Stimulated activated CD4-positive, alpha-beta T cell treated with anti-CD3 and anti-CD28 coated beads, Interleukin-12 subunit alpha, Interleukin-12 subunit beta, amount 100 ng/mL, for 24 hours (primary cell): ENCODE measurements around the gene CDK15.

ENCODE experiments used
- DNase-seq, 2 experiments: peaks; one replicate each; pipeline ENCODE4 v3.0.0-alpha.2; 2020; ENCODE audit warnings: low read depth in 2 of 2

The CDK15 gene

DNA sequence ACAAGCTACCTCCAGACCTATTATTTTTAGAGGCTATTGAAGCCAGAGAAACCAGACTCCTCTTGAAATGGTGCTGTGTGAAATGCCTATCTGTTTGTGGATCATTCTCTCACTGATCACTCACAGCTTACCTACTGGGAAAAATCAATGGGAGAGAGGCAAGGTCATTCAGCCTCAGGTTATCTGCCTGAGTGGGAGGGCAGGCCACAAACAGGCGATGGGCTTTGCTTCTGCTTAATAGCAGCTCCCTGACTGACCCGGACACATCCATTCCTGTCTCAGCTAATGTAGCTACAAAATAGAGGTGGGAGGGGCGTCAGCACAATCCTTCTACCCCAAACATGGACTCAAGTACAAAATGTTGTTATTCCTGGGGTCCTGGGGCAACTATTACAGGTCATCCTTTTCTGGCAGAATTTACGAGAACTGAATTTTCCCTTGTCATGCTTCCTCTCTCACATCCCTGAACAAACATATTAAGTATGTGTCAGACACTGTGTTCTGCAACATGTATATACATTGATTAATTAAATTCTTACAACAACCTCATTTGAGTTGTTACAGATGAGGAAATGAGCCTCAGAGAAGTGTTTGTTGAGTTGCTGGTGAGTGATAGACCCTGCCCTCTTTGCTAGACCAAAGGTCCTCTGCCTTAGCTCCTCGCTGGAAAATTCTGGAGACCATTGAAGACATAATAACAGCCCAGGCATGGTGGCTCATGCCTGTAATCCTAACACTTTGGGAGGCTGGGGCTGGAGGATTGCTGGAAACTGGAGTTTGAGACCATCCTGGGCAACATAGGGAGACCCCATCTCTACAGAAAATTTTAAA, 60.5 kb downstream of the CDK15 start:
- no peak for DNase-seq

DNA sequence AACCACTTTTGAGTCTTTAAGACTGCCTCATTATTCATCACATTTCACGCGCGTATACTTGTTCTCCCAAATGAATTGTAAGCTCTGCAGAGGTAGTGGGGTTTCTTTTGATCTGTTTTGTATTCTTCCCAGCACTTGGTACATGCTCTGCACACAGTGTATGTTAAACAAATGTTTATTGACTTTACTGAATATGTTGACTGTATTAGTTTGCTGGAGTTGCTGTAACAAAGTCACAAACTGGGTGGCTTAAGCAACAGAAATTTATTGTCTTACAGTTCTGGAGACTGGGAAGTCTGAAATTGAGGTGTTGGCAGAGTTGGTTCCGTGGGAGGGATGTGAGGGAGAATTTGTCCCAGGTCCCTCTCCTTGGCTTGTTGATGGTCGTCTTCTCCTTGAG, 65.1 kb downstream of the CDK15 start:
- no peak for DNase-seq

DNA sequence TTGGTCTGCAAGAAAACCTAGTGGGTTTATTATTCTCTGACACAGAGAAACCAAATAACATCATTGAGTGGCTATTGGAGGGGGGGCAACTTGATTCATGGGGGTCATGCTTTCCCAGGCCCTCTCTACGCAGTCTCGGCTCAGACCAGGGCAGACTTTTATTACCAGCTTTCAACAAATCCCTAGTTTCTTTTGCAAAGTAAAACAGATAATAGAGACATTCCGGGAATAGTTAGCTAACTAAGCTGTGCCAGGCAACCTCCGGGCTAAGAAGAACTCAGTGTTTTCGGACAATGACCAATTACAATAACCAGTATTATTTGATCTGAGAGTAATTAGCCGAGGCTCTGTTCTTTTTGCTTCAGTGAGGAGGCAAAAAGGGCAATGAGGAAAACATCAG, 66.3 kb downstream of the CDK15 start:
- DNase-seq: no peak

DNA sequence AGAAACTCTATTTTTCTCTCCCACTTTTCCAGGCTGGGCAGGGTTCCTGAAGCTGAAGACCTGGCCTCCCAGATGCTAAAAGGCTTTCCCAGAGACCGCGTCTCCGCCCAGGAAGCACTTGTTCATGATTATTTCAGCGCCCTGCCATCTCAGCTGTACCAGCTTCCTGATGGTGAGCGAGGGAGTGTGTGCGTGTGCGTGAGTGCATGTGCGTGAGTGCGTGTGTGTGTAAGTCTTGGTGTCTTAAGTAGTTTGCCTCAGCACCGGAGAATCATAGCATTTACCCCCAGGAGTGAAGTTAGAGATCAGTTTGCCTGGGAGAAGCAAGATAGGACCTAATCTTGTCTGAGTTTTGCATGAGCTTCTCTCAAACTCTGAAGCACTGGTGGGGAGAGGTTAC, 73.7 kb downstream of the CDK15 start:
- no peak for DNase-seq

DNA sequence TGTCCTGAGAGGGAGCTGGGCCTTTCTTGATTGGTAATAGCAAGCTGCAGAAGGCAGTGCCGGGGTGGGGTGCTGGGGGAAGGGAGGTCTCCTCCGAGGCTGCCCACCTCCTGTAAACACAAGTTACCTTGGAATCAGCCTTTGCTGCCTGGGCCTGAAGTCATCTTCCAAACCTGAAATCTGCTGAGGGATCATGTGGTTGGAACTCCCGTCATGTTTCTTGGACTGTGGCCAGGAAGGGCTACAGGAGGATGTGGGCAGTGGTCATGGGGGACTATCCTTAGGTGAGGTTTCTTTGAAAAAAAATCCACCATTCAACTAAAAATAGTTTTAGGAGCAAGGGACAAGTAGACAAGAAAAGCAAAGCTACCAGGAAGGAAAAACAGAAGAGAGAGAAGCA, 74.2 kb downstream of the CDK15 start:
- no peak for DNase-seq

DNA sequence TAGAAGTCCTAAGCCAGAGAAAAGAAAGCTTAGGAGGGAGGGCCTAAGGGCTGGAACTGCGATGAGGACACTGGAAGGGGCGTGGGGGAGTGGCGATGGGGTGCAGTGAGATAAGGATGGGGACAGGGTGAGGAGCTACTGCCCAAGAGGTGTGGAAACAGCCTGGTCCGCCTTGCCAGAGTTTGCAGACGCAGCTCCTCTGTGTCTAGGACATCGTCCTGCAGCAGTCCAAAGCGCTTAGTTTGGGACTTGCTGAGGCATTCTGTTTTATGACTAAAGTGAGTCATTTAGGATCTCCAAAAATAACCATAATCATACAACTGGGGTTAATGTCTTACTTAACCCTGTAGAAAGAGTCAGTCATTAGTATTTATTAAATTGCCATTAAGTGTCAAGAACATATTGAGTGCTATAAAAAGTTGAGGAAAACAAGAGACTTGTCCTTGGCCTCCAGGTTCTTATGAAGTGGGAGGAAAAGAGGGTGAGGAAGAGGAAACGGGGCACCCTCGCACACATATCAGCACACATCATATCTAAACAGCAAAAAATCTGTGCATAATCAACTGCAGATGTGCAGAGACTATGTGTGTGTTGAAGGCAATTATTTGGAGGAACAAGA, 74.8 kb downstream of the CDK15 start:
- DNase-seq: no peak

DNA sequence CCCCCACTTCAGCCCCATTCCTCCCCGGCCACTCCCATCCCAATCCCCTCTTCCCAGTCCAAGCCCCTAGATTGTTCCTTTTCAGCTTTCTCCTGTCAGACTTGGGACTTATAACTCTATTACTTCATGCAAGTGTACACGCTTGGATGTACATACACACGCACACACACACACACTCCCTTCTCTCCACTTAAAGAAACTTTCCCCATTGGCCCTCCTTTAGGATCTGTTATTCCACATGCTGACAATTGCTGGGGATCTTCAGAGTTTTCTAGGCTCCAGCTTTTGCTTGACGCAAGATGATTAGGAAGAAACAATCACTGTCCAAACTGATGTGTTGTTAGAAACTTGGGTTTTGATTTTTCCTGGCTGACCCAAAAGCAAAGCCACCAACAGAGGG, 75.4 kb downstream of the CDK15 start:
- no peak for DNase-seq

DNA sequence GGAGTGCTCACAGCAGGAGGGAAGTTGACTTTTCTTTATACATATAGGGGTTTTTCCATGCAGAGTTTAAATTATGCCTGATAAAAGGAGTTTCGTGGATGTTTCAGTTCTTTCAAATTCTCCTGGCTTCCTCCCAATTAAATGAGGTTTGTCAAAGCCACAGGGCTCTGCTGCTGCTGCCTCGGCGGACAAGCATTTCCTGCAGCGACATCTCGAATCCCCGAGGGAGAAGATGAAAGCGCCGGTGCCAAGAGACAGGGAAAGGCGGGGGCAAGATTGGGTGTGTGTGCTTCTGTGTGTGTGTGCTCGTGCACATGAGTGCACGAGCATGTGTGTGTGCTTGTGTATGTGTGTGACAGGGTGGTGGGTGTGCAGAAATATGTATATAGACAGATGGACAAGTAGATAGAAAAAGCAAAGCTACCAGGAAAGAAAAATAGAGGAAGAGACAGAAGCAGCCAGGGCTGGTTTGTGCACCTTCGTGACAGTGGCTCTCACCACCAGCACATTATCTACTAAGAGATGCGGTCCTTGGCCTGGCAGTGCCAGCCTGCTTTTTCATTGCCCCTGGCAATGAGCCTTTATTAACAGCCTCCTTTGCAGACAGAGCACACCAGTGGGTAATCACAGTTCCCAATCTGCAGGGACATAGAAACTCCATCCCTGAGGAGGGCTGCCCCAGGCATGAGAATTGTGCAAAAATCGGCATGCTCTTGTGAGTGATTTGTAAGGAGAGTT, 76.2 kb downstream of the CDK15 start:
- DNase-seq: no peak

DNA sequence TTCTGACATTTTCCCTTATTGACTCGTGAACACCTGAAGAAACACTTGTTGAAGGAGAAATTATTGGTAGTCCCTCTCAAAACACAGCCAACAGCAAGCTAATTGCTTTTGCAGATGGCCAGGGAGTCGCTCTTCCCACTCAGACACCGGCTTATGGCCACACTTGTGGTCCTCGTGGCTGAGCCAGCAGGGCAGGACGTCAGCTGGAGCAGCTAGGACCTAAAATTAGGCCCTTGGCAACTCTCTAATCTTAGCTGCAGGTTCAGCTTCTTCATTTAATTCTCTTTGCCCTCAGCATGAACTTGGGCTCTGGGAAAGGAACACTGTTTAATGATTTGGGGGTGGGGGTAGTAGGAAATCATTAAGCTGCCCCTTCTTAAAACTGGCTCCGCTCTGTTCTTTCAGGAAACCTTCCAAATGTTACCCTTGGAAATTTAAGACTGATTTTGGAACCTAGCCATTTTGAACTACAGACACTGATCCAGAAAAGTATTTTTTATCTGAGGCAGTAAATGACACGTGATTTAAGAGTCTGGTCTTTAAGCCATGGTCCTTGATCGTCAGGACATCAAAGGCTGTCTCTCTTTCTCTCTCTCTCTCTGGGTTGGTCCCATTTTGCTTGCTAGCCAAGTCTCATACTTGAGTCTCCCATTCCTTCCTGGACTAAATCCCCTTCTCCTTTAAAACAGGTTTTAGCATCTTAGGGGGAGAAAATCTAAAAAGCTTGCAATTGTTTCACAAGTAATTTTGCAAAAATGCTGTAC, 77.5 kb downstream of the CDK15 start:
- no peak for DNase-seq

DNA sequence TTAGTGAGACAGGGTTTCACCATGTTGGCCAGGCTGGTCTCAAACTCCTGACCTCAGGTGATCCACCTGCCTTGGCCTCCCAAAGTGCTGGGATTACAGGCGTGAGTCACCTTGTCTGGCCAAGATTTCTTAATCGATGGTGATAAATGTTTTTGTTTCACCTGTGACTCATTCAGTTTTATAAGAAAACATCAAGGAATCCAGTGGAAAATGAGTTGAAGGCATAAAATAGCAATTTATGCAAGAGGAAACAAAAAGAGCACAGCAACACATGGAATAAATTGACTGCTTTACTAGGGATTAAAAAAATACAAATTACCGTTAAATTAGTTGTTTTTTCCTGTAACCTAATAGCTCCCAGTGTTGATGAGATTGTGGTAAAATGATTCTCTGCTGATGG, 80.2 kb downstream of the CDK15 start:
- no peak for DNase-seq

DNA sequence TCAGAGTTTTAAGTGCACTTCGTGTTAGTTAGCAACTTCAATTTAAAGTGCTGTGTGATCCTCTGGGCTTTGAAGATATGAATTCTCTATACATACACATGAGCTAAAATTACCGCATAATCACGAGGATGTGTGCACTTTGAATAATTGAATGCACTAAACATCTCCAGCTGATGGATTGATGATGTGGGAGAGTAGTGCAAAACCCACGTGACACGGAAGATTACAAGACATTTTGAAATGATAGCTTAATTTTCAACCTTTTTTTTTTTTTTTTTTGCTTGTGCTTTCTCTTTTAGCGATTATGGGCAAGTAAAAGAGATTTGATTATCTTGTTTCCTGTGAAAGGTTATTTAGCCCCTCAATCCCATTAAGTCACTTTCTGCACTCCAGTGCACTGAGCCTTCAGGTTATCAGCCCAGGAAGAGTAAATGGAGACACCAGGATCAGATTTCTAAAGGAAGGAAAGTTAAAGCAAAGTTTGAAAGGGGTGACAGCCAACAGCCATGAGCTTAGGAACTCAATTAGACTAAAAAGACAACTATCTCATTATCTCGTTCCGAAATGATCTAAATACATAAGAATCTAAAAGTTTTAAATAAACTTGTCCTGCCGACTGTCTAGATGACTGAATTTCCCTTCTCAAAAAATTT, 81.6 kb downstream of the CDK15 start:
- no peak for DNase-seq

DNA sequence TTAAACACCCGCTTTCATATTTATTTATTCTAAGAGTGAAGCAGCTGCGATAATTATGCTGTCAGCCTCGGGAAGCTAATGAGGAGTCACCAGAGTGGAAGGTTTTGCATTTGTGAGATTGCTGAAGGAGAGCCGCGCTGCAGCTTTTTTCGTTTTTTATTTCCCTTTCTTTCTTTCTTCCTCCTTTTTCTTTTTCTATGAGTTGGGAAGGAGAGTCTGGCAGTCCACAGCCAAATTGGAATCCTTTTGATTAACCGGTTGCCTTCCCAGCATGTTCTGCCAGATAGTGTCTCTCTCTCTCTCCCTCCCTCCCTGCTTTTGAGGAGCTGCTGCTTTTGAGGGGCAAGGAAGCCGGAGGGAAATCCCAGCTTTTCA, 82.1 kb downstream of the CDK15 start:
- no peak for DNase-seq

DNA sequence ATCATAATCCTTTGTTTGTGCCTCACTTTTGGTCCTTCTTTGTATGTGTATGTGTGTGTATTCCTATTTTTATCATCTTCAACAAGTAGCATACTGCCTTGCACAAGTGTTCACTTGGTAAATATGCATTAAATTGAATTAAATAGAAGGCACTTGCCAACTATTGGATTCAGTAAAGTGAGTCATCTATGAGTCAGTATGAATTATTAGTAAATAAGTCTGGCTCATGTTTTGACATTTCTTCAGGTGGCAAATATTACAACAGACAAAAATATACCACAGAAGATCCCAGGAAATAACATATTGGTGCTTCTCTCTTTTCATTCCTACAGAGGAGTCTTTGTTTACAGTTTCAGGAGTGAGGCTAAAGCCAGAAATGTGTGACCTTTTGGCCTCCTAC, 84.1 kb downstream of the CDK15 start:
- DNase-seq: no peak

DNA sequence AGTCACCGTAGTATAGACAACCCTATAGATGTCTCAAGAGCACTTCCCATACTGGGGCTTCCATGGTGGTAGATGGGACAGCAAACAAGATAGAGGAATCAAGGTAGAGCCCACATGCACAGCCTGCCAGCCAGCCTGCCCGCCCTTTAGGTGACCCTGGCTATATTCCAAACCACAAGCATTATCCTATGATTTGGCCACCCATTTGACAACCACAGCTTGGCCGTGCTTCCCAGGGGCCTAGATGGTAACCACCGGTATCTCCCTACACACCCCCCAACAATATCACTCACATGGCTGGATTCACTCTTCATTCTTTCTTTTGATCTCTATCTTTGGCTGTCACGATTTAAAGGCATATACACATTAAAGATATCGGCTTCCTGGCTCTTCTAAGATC, 85.3 kb downstream of the CDK15 start:
- DNase-seq: no peak

DNA sequence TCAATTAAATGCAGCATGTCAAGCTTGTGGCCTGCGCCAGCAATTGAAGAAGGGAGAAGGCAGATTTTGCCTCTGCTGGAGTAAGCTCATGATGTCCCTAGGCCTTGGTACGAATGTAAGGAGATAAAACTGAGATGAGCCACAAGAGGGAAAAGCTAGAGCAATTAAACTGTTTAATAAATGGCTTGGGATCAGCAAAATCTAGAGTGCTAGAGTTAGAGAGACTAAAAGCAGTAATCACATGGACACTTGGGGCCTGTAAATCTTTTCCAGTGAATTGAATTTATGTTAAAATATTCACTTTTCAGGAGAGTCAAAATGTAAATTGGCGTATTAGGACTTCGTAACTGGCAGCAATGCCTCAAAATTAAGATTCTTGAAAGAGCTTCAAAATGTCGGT, 86.2 kb downstream of the CDK15 start:
- no peak for DNase-seq

DNA sequence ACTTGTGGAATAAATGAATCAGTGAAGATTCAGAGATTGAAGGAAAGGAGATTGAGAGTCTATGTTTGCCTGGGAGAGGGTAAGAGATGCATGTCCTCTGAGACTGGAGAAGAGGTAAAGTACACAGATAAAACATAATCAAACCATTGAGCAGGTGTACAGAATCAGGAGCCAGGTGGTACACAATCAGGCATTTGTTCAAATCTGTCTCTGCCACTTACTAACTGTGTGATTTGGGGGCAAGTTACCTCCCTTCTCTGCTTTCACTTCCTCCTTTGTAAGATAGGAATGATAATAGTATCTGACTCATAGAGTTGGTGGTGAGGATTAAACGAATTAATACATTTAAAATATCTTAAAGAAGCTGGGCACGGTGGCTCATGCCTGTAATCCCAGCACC, 94.0 kb downstream of the CDK15 start:
- DNase-seq: no peak

DNA sequence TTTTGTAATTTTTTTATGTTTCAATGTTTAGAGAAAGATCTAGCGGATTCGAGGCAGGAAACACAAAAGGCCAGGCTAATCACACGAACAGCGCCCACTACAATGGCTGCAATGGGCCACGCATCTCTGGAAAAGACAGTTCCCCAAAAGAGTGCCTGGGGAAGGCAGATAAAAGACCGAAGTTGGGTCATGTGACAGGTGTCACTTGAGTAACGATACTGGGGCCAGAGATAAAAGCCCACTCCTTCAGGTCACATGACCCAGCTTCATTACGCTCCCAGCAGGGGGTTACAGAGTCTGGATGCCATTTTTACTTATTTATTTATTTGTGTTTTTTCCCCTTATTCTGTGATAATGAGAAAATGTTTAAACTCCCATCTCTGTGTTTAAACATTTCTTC, 95.4 kb downstream of the CDK15 start:
- DNase-seq: no peak

DNA sequence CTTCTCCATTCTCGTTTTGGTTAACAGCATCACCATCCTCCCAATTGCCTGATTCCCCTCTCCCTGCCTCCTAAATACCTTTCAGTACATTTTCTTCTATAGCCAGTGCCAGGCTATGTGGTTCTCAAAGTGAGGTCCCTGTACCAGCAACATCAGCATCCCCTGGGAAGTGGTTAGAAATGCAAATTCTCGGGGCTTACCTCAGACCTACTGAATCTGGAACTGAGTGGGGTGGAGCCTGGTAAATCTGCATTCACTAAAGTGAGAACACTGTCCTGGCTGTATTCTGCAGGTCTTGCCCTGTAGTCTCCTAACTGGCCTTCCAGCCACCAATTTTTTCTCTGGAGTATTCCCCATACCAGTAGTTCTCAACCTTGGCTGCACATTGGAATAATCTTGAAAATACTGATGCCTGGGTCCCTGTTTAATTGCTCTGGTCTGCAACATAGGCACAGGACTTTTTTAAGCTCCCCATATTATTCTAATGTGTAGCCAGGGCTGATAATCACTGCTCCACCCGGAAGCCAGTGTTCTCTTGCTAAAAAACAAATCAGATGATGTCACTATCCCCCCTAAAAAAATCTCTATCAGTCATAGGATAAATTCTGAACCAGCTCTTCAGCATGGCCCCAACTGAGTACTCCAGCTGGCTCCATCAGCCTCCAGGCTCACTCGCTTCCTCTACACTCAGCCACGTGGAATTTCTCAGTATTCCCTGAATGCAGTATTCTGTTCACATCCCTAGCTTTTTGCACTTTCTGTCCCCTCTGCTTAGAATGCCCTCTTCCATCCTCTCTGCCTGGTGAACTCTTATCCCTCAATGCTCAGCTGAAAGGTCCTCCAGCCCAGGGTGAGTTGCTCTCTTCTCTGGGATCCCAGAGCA, 98.4 kb downstream of the CDK15 start:
- DNase-seq: no peak

DNA sequence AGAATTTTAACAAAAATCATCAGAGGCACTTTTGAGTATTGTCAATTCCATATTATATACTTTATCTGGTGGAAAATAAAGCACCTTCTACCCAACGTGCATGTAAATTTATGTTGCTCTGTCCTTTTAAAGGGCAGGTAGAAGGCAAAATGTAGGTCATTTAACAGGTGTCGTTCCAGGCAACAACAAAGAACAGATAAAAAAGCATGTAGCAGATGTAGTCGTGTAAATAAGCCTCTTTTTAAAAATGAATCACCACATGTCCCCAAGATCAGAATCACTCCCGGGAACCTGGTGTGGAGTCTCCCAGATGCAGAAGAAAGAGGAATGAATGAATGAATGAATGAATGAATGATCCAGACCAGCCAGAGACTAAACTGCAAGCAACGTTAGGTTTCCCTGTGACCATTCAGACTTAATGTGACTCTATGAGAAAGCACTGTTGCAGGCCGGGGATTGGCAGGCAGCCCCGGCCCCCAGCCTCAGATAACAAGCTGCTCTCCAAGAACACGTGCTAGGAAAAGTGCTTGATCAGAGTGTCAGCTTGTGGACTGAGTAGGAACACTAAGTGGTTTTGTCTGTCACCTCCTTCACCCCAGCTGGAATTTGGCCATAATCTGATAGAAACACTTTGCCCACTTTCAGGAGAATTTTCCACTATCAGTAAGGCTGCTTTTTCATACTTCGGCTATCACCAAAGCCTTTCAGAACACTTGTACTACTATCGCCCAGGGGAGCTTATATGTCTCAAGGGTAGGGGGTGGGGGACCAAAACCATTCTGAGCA, 100.6 kb downstream of the CDK15 start:
- DNase-seq: no peak

DNA sequence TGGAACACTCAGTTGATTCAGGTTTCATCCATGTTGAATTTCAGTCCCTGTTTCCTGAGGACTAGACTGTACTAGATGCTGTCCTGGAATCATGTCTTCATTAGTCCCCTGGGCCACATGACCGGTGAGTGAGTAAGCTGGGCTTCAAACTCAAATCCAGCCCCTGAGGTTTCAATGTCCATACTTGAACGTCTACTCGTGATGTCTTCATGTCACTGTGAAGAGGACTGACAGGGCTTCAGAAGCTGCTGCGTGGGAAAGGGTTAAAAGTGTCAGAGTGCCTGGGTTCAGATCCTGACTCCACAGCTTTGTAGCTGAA, 101.2 kb downstream of the CDK15 start:
- DNase-seq: no peak
